Keratinocyte (primary cell): ENCODE measurements around the gene SNCAIP.

Experiments
- EZH2 ChIP-seq: IDR thresholded peaks from one replicate; pipeline ENCODE4 v1.6.1; 2012; ENCODE audit warnings: inconsistent platforms, mild to moderate bottlenecking, low read length, moderate library complexity
- TF ChIP-seq, protein P1 (sequence below), 3 experiments: IDR thresholded peaks in 1 of 3; conservative IDR thresholded peaks in 1 of 3; optimal IDR thresholded peaks in 1 of 3; 2 replicates in 2 of 3; 3 replicates in 1 of 3; pipeline versions ENCODE3 to v1.5.1; 2011; ENCODE audit warnings: low read length in 3 of 3, mild to moderate bottlenecking in 3 of 3, moderate library complexity in 2 of 3, control low read depth in 1 of 3, inconsistent platforms in 1 of 3; ENCODE audit not compliant: insufficient read depth in 2 of 3; ENCODE audit errors: extremely low read depth in 1 of 3

DNA sequence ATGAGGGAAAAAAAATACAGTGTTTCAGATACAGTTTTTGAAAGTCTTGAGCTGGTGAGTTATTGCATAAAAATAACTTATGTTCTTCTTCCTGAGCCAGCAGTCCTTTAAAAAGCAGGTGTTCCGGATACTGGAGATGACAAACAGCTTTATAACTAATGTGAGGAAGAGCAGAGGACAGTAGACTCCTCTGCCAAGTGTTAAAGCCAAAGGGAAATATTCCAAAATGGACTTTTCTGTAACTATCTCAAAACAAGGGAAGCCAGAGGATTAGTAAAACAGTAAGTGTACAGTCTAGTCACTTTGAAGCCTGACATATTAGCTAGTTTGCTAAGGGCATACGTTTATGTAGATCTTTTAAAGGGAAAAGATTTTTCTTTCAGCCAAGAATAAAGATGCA lies 11.0 kb upstream of the SNCAIP start:
- TF ChIP-seq, protein P1, sequence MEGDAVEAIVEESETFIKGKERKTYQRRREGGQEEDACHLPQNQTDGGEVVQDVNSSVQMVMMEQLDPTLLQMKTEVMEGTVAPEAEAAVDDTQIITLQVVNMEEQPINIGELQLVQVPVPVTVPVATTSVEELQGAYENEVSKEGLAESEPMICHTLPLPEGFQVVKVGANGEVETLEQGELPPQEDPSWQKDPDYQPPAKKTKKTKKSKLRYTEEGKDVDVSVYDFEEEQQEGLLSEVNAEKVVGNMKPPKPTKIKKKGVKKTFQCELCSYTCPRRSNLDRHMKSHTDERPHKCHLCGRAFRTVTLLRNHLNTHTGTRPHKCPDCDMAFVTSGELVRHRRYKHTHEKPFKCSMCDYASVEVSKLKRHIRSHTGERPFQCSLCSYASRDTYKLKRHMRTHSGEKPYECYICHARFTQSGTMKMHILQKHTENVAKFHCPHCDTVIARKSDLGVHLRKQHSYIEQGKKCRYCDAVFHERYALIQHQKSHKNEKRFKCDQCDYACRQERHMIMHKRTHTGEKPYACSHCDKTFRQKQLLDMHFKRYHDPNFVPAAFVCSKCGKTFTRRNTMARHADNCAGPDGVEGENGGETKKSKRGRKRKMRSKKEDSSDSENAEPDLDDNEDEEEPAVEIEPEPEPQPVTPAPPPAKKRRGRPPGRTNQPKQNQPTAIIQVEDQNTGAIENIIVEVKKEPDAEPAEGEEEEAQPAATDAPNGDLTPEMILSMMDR (optimal IDR thresholded peaks at IDR 0.05 in 1 of 3, IDR thresholded peaks at IDR 0.05 in 1 of 3, conservative IDR thresholded peaks at IDR 0.05 in 1 of 3; ENCODE audit: extremely low read depth in 1 of 3, insufficient read depth in 2 of 3, low read length in 3 of 3) = no peak
- no peak for TF ChIP-seq EZH2
